ENCODE measurements around the gene TAL2.

TAL2 gene

DNA sequence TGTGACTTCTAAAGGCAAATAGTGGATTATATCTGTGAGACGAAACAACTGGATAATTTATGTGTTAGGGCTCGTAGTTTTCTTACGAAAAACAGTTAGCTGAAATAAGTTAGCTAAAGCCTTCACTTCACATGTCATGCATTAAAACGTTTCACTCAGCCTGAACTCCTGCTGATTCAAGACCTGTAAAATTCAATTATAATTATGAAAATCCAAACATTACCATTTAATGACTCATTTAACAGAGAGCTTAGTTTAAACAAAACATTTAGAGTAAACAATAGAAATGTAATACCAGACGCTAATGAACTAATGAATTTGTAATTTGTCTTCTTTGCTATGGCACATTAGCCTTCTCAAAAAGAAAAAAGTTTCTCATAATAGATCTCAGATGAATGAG, 1.7 kb downstream of the TAL2 start:
- DNase-seq, result no peak
- TF ChIP-seq, protein P1, sequence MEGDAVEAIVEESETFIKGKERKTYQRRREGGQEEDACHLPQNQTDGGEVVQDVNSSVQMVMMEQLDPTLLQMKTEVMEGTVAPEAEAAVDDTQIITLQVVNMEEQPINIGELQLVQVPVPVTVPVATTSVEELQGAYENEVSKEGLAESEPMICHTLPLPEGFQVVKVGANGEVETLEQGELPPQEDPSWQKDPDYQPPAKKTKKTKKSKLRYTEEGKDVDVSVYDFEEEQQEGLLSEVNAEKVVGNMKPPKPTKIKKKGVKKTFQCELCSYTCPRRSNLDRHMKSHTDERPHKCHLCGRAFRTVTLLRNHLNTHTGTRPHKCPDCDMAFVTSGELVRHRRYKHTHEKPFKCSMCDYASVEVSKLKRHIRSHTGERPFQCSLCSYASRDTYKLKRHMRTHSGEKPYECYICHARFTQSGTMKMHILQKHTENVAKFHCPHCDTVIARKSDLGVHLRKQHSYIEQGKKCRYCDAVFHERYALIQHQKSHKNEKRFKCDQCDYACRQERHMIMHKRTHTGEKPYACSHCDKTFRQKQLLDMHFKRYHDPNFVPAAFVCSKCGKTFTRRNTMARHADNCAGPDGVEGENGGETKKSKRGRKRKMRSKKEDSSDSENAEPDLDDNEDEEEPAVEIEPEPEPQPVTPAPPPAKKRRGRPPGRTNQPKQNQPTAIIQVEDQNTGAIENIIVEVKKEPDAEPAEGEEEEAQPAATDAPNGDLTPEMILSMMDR (IDR thresholded peaks at IDR 0.05; ENCODE audit: low read depth, low read length, missing control alignments), result no peak
- Histone ChIP-seq H3K36me3 (replicated peaks) (no peaks in the 10 kb centered on the region), H3K27ac (no peak overlapping the region), H3K27me3 (replicated peaks) (no peaks in the 10 kb centered on the region), H3K4me3 (ENCODE audit: low read depth, low read length) (no peak overlapping the region)
- in situ Hi-C loops (cut with HindIII; ENCODE audit: low pct_ligation_motif_present, low sequenced_read_pairs), result no loop called here

DNA sequence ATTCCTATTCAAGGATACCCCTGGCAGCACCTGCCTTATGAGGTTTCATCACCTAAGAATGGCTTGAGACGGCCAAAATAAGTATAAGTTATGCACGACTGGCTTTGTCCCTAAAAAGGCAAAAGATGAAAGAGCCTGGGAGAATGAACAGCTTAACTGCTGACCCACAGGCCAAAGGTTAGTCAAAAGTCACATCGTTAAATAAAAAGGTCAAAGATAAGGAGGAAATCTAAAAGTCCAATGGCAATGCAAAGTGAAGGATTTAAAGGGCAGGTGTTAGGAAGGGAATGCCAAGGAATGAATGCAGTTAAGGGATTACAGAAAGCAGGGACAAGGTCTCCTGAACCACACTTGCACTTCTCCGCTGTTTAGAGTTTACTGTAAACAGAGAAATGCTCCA, 5.6 kb downstream of the TAL2 start:
- in situ Hi-C loops (cut with HindIII; ENCODE audit: low pct_ligation_motif_present, low sequenced_read_pairs), result no loop called here
- no peaks in the 10 kb centered on the region for H3K36me3 ChIP-seq (replicated peaks)
- no peak overlapping the region for H3K27ac ChIP-seq
- TF ChIP-seq, protein P1 (IDR thresholded peaks at IDR 0.05; ENCODE audit: low read depth, low read length, missing control alignments), result no peak
- no peak overlapping the region for H3K4me3 ChIP-seq (ENCODE audit: low read depth, low read length)
- no peaks in the 10 kb centered on the region for H3K27me3 ChIP-seq (replicated peaks)
- no peak for DNase-seq

DNA sequence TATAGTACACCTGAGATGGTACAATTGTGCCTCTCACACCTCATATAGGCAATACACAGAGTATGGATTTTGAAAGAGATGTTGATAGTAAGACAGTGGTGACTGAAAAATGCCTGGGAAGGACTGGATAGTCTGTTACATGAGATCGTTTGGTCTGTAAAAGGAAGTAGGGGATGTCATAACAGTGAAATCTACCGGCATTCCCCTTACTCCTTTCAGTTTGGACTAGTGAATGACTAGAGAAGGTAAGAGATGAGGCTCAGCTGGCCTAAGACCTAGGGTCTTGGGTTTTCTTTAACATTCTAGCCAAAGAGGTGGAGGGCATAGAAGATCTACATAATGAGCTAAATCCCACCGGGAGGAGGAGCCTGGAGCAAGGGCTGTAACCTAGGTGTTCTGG, 8.1 kb downstream of the TAL2 start:
- in situ Hi-C loops (cut with HindIII; ENCODE audit: low pct_ligation_motif_present, low sequenced_read_pairs), result no loop called here
- no peak overlapping the region for H3K27ac ChIP-seq
- DNase-seq, result no peak
- TF ChIP-seq, protein P1 (IDR thresholded peaks at IDR 0.05; ENCODE audit: low read depth, low read length, missing control alignments), result no peak
- no peak overlapping the region for H3K4me3 ChIP-seq (ENCODE audit: low read depth, low read length)
- H3K27me3 ChIP-seq (replicated peaks), result no peaks in the 10 kb centered on the region
- no peaks in the 10 kb centered on the region for H3K36me3 ChIP-seq (replicated peaks)

DNA sequence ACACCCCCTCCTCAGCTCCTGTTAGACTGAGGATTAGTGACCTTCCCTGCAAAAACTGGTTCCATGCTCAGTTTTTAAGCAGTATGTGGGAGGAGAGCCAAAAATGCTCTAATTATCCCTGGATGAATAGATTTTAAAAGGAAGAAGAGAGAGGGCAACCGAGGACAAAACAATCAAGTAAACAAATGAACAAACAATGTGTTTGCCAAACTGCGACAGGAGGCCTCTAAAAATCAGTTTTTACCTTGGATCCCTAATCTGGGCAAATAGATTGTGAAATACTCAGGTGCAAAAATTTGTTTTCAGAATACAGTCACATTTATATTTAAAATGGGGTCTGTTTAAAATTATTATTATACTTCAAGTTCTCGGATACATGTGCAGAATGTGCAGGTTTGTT, 8.5 kb downstream of the TAL2 start:
- DNase-seq, result no peak
- Histone ChIP-seq H3K4me3 (ENCODE audit: low read depth, low read length) (no peak overlapping the region), H3K36me3 (replicated peaks) (no peaks in the 10 kb centered on the region), H3K27me3 (replicated peaks) (no peaks in the 10 kb centered on the region), H3K27ac (no peak overlapping the region)
- in situ Hi-C loops (cut with HindIII; ENCODE audit: low pct_ligation_motif_present, low sequenced_read_pairs), result no loop called here
- TF ChIP-seq, protein P1 (IDR thresholded peaks at IDR 0.05; ENCODE audit: low read depth, low read length, missing control alignments), result no peak

DNA sequence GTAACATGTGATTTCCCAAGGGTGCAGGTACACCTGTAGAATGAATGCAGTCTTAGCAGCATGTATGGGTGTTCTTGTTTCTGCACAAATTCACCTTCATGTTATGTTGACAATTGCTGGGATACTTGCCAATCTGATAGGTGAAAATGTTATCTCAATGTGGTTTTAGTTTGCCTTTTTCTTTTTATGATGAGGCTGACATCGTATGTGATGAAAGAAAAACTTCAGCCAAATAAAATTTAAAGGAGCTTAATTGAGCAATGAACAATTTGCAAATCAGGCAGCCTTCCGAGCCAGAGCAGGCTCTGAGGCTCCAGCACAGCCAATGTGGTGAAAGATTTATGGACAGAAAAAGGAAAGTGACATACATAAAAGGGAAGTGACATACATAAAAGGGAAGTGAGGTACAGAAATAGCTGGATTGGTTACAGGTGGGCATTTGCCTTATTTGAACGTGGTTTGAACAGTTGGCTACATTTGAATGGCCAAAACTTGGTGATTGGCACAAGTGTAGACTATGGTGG, 10.5 kb downstream of the TAL2 start:
- Histone ChIP-seq H3K4me3 (ENCODE audit: low read depth, low read length) (no peak overlapping the region), H3K27me3 (replicated peaks) (no peaks in the 10 kb centered on the region), H3K27ac (no peak overlapping the region), H3K36me3 (replicated peaks) (no peaks in the 10 kb centered on the region)
- no peak for DNase-seq
- TF ChIP-seq, protein P1 (IDR thresholded peaks at IDR 0.05; ENCODE audit: low read depth, low read length, missing control alignments), result no peak
- in situ Hi-C loops (cut with HindIII; ENCODE audit: low pct_ligation_motif_present, low sequenced_read_pairs), result no loop called here

DNA sequence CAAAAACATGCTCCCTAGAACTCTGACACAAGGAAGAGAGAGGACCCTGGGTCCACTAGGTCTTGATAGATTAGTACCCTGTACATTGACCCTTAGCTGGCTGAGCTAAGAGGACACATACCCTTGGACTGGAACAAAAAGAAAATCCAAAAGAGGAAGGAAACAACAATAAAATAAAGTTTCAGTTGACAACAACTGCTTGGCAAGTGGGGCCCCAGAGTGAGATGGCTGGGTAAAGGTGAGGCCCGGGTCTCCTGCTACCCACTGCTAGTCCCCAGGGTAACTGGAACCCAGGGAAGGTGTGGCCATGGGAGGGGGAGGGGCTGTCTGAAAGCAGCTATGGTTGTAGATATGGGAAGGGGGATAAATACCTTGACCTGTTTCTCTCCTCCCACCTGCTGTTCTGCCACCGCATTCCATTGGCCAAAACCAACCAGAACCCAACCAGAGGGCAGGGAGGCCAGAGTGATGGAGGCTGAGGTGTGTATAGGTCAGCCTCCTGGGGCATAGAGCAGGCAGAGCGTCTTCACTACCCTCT, 11.7 kb downstream of the TAL2 start:
- H3K36me3 ChIP-seq (replicated peaks), result no peaks in the 10 kb centered on the region
- DNase-seq, result no peak
- no peak overlapping the region for H3K27ac ChIP-seq
- in situ Hi-C loops (cut with HindIII; ENCODE audit: low pct_ligation_motif_present, low sequenced_read_pairs), result no loop called here
- H3K4me3 ChIP-seq (ENCODE audit: low read depth, low read length), result no peak overlapping the region
- H3K27me3 ChIP-seq (replicated peaks), result no peaks in the 10 kb centered on the region
- TF ChIP-seq, protein P1 (IDR thresholded peaks at IDR 0.05; ENCODE audit: low read depth, low read length, missing control alignments), result no peak

Data from brain microvascular endothelial cell (primary cell).